GM08714 (cell line): Measurements from ENCODE around the gene RABEP1.

Experiments
- H3K4me3 ChIP-seq: fragments of 200-500 bp; sonication (Bioruptor generic); 2 replicates; pipeline ENCODE4 v1.5.1; 2014; ENCODE audit warnings: mild to moderate bottlenecking, low read length, inconsistent platforms
- ZNF274 ChIP-seq: IDR thresholded peaks from 2 replicates; pipeline ENCODE4 v1.6.1; 2012; ENCODE audit warnings: mild to moderate bottlenecking, low read depth, low read length

Gene RABEP1

GRCh38 chr17:5254414-5254813, 27.7 kb upstream of the RABEP1 start:
- no peak overlapping the region; the same call in 1 of the 2 replicates for H3K4me3 ChIP-seq
- TF ChIP-seq ZNF274, result no peak

DNA sequence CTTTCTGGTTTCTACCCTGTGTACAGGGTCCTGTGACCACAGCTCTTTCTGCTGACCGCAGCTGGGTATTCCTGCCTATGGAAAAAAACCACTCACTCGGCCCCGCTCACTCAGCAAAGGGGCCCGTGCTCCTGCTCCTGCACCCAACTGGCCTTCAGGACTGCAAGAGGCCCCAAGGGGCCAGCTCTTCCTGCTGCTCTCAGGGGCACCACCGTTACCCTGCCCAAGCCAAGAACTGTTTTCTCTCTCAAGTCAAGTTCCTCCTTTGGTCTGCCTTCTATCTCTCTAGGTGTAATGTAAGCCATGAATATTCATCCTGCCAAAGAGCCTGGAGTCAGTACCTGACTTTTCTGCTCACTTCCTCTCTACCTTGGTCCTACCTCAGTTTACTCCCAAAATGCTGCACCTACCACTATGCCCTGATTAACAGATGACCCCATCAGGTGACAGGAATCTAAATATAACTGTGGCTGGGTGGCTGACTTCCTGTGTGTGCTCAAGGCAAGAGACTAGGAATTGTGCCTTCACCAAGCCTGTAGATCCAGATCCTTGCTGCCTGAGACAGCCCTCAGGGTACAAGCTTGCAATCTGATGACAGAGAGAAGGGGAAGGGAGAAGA, 27.1 kb upstream of the RABEP1 start:
- no peak for TF ChIP-seq ZNF274
- H3K4me3 ChIP-seq, result no peak overlapping the region; the same call in 1 of the 2 replicates

DNA sequence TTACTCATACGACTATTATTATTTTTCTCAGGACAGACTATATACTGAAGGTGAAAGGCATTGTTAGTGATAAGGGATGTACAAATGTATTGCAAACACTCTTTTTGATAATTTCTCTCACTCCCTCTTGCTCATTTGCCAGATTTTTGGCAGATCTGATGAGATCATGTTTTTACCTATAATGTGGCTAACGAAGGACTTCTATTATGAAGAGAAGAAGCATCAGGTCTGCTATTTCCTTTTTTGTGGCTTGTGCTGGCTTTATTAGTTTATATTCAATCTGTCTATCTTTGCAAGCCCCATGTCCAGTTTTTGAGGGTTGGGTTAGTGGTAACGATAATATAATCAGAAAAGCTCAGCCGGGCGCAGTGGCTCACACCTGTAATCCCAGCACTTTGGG, 25.0 kb upstream of the RABEP1 start:
- H3K4me3 ChIP-seq, result no peak overlapping the region
- no peak for TF ChIP-seq ZNF274

DNA sequence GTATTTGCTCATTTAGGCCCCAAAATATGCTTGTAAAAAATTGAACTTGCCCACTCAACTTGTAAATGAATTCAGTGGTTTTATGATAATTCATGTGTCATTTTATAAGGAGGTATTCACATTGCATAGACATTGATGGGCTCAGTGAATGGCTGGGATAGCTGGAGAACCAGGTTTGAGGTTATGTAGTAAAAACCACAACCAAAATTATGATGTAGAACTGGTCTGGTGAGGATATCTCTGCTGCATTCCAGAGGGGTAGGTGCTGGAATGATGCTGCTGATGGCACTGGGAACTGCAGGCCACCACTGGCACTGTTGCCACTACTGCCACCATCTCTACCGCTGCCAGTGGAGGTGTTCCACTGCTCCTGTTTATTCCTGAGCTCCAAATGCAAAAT, 21.5 kb upstream of the RABEP1 start:
- no peak for TF ChIP-seq ZNF274
- no peak overlapping the region for H3K4me3 ChIP-seq

DNA sequence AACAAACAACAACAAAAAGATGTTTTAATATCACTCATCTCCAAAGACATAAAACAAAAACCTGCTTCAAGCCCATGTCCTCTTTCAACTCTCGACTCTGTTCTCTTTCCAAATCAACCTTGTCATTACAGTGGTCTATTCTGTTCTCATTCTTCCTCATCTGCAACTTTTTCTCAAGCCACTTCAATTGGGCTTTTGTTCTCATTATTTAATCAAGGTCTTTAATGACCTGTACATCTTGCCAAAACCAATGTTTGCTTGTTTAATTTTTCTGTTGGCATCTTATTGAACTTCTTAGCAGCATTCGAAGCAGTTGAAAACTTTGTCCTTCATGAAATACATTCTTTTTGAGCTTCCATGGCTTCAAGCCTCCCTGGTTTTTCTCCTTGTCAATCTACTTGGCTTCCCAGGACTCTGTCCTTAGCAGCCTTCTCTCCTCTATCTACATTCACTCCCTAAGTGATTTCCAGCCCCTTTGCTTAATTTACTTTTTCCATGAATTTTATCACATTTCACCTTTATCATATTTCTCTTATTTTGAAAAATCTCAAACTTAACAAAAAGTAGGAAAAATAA, 19.6 kb upstream of the RABEP1 start:
- no peak overlapping the region for H3K4me3 ChIP-seq
- TF ChIP-seq ZNF274, result no peak

GRCh38 chr17:5263441-5263840, 18.6 kb upstream of the RABEP1 start:
- H3K4me3 ChIP-seq, result no peak overlapping the region
- no peak for TF ChIP-seq ZNF274

DNA sequence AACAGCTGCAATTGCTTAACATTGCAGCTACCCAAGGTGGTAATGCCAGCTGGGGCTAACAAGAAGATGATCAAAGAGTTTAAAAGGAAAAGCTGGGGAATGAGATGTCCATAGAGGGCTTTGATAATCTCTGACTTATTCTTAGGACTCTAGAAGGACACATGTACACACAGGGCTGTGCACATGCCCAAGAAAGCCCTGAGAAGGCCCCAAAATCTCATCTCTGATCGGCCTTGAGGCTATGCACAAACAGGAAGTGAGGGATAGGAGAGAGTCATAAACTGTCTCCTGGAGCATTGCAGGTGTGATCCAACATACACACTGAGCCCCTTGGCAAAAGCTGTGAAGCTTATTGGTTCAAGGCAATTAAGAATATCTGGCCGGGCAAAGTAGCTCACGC, 17.2 kb upstream of the RABEP1 start:
- no peak for TF ChIP-seq ZNF274

DNA sequence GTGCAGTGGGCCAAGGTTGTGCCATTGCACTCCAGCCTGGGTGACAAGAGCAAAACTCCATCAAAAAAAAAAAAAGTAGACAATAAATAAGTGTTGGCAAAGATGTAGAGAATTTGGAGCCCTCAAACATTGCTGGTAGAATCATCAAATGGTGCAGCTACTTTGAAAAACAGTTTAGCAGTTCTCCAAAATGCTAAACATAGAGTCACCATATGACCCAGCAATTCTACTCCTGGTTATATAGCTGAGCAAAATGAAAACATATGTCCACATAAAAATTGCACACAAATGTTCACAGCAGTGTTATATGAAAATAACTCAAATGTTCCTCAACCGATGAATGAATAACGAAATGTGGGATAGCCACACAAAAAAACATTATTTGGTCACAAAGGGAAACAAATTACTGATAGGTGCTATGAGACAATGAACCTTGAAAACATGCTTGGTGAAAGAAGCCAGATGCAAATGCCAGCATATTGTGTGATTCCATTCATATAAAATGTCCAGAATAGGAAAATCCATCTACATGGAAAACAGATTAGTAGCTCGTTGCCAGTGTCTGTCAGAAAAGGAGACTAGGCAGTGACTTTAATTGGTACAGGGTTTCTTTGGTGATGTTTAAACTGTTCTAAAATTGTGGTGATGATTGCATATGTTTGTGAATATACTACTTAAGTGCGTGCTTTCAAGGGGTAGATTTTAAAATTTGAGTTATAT, 12.7 kb upstream of the RABEP1 start:
- TF ChIP-seq ZNF274, result no peak
- H3K4me3 ChIP-seq, result no peak overlapping the region

More for the DNA sequence above, 17.2 kb upstream of the RABEP1 start:
- no peak overlapping the region for H3K4me3 ChIP-seq

GRCh38 chr17:5272322-5272721, 9.8 kb upstream of the RABEP1 start:
- no peak for TF ChIP-seq ZNF274
- H3K4me3 ChIP-seq, result no peak overlapping the region

- H3K4me3 ChIP-seq, result peak overlapping the region; percentile 98
- TF ChIP-seq ZNF274, result no peak
These were observed 646 bp downstream of the RABEP1 start for GRCh38 chr17:5282642-5283217.

- H3K4me3 ChIP-seq, result peak overlapping the region; percentile 98
- TF ChIP-seq ZNF274, result no peak
These were observed 1.7 kb downstream of the RABEP1 start for GRCh38 chr17:5283571-5284315.

- no peak for TF ChIP-seq ZNF274
- H3K4me3 ChIP-seq, result 0 out of 2 replicates have a peak overlapping the region, but pooled peaks have one; percentile 98
These were observed 2.6 kb downstream of the RABEP1 start for GRCh38 chr17:5284681-5285080.

GRCh38 chr17:5286846-5287245, 4.8 kb downstream of the RABEP1 start:
- H3K4me3 ChIP-seq, result no peak overlapping the region
- no peak for TF ChIP-seq ZNF274

GRCh38 chr17:5291683-5292350, 9.7 kb downstream of the RABEP1 start:
- no peak overlapping the region for H3K4me3 ChIP-seq
- no peak for TF ChIP-seq ZNF274
